ENCODE measurements around the gene ALDH5A1.

The ALDH5A1 gene

GRCh38 chr6:24489881-24490280 lies 4.9 kb upstream of the ALDH5A1 start:
- no peak overlapping the region for H3K9ac ChIP-seq (ENCODE audit: low read depth, low read length)
- peaks cover 4% of the 10 kb centered on the region for H3K4me1 ChIP-seq (ENCODE audit: control insufficient read depth, insufficient read depth, low read length)
- H3K9me3 ChIP-seq (replicated peaks; ENCODE audit: low read length): no peaks in the 10 kb centered on the region

GRCh38 chr6:24490948-24491347 lies 3.8 kb upstream of the ALDH5A1 start:
- no peaks in the 10 kb centered on the region for H3K9me3 ChIP-seq (replicated peaks; ENCODE audit: low read length)
- peaks cover 10% of the 10 kb centered on the region for H3K4me1 ChIP-seq (ENCODE audit: control insufficient read depth, insufficient read depth, low read length)
- H3K4me3 ChIP-seq (ENCODE audit: low read length): no peak overlapping the region
- no peaks in the 10 kb centered on the region for H3K36me3 ChIP-seq (ENCODE audit: insufficient read depth, low read length)
- H3K9ac ChIP-seq (ENCODE audit: low read depth, low read length): no peak overlapping the region
- no peaks in the 10 kb centered on the region for H3K27me3 ChIP-seq (ENCODE audit: control insufficient read depth, insufficient read depth, low read length)
- no peak overlapping the region for H3K4me2 ChIP-seq (ENCODE audit: low read length)

More at GRCh38 chr6:24489881-24490280, 4.9 kb upstream of the ALDH5A1 start:
- Histone ChIP-seq H3K4me3 (ENCODE audit: low read length) (no peak overlapping the region), H3K4me2 (ENCODE audit: low read length) (no peak overlapping the region), H3K36me3 (ENCODE audit: insufficient read depth, low read length) (no peaks in the 10 kb centered on the region), H3K27me3 (ENCODE audit: control insufficient read depth, insufficient read depth, low read length) (no peaks in the 10 kb centered on the region)

- H3K27me3 ChIP-seq (ENCODE audit: control insufficient read depth, insufficient read depth, low read length): no peaks in the 10 kb centered on the region
- H3K4me1 ChIP-seq (ENCODE audit: control insufficient read depth, insufficient read depth, low read length): peaks cover 10% of the 10 kb centered on the region
- no peak overlapping the region for H3K9ac ChIP-seq (ENCODE audit: low read depth, low read length)
- no peak overlapping the region for H3K4me3 ChIP-seq (ENCODE audit: low read length)
- no peaks in the 10 kb centered on the region for H3K9me3 ChIP-seq (replicated peaks; ENCODE audit: low read length)
- no peak overlapping the region for H3K4me2 ChIP-seq (ENCODE audit: low read length)
- H3K36me3 ChIP-seq (ENCODE audit: insufficient read depth, low read length): no peaks in the 10 kb centered on the region
Observed at GRCh38 chr6:24492475-24492874, 2.3 kb upstream of the ALDH5A1 start.

- Histone ChIP-seq H3K9ac (ENCODE audit: low read depth, low read length) (peak overlapping the region; percentile 72), H3K4me3 (ENCODE audit: low read length) (peak overlapping the region; percentile 79), H3K27me3 (ENCODE audit: control insufficient read depth, insufficient read depth, low read length) (no peaks in the 10 kb centered on the region), H3K36me3 (ENCODE audit: insufficient read depth, low read length) (no peaks in the 10 kb centered on the region), H3K4me2 (ENCODE audit: low read length) (peak overlapping the region; percentile 92), H3K9me3 (replicated peaks; ENCODE audit: low read length) (no peaks in the 10 kb centered on the region), H3K4me1 (ENCODE audit: control insufficient read depth, insufficient read depth, low read length) (peaks cover 10% of the 10 kb centered on the region)
Observed at GRCh38 chr6:24493945-24494820, 586 bp upstream of the ALDH5A1 start.

- H3K36me3 ChIP-seq (ENCODE audit: insufficient read depth, low read length): no peaks in the 10 kb centered on the region
- H3K9me3 ChIP-seq (replicated peaks; ENCODE audit: low read length): no peaks in the 10 kb centered on the region
- H3K4me1 ChIP-seq (ENCODE audit: control insufficient read depth, insufficient read depth, low read length): peaks cover 10% of the 10 kb centered on the region
- no peaks in the 10 kb centered on the region for H3K27me3 ChIP-seq (ENCODE audit: control insufficient read depth, insufficient read depth, low read length)
- no peak overlapping the region for H3K4me3 ChIP-seq (ENCODE audit: low read length)
- H3K9ac ChIP-seq (ENCODE audit: low read depth, low read length): no peak overlapping the region
- no peak overlapping the region for H3K4me2 ChIP-seq (ENCODE audit: low read length)
Observed at GRCh38 chr6:24497254-24497970, 2.6 kb downstream of the ALDH5A1 start.

GRCh38 chr6:24500683-24501082 lies 5.9 kb downstream of the ALDH5A1 start:
- Histone ChIP-seq H3K4me3 (ENCODE audit: low read length) (no peak overlapping the region), H3K4me2 (ENCODE audit: low read length) (no peak overlapping the region), H3K9ac (ENCODE audit: low read depth, low read length) (no peak overlapping the region), H3K36me3 (ENCODE audit: insufficient read depth, low read length) (no peaks in the 10 kb centered on the region), H3K4me1 (ENCODE audit: control insufficient read depth, insufficient read depth, low read length) (peaks cover 2% of the 10 kb centered on the region), H3K27me3 (ENCODE audit: control insufficient read depth, insufficient read depth, low read length) (no peaks in the 10 kb centered on the region), H3K9me3 (replicated peaks; ENCODE audit: low read length) (no peaks in the 10 kb centered on the region)

GRCh38 chr6:24501374-24501773 lies 6.6 kb downstream of the ALDH5A1 start:
- no peak overlapping the region for H3K9ac ChIP-seq (ENCODE audit: low read depth, low read length)
- H3K27me3 ChIP-seq (ENCODE audit: control insufficient read depth, insufficient read depth, low read length): no peaks in the 10 kb centered on the region
- H3K4me2 ChIP-seq (ENCODE audit: low read length): no peak overlapping the region
- no peak overlapping the region for H3K4me3 ChIP-seq (ENCODE audit: low read length)
- no peaks in the 10 kb centered on the region for H3K36me3 ChIP-seq (ENCODE audit: insufficient read depth, low read length)
- no peaks in the 10 kb centered on the region for H3K9me3 ChIP-seq (replicated peaks; ENCODE audit: low read length)
- no peaks in the 10 kb centered on the region for H3K4me1 ChIP-seq (ENCODE audit: control insufficient read depth, insufficient read depth, low read length)

GRCh38 chr6:24501914-24502313 lies 7.1 kb downstream of the ALDH5A1 start:
- no peak overlapping the region for H3K4me3 ChIP-seq (ENCODE audit: low read length)
- H3K27me3 ChIP-seq (ENCODE audit: control insufficient read depth, insufficient read depth, low read length): no peaks in the 10 kb centered on the region
- H3K36me3 ChIP-seq (ENCODE audit: insufficient read depth, low read length): no peaks in the 10 kb centered on the region
- no peaks in the 10 kb centered on the region for H3K4me1 ChIP-seq (ENCODE audit: control insufficient read depth, insufficient read depth, low read length)
- H3K9me3 ChIP-seq (replicated peaks; ENCODE audit: low read length): no peaks in the 10 kb centered on the region
- H3K9ac ChIP-seq (ENCODE audit: low read depth, low read length): no peak overlapping the region
- H3K4me2 ChIP-seq (ENCODE audit: low read length): no peak overlapping the region

GRCh38 chr6:24504287-24504648 lies 9.5 kb downstream of the ALDH5A1 start:
- Histone ChIP-seq H3K9me3 (replicated peaks; ENCODE audit: low read length) (no peaks in the 10 kb centered on the region), H3K27me3 (ENCODE audit: control insufficient read depth, insufficient read depth, low read length) (no peaks in the 10 kb centered on the region), H3K9ac (ENCODE audit: low read depth, low read length) (no peak overlapping the region), H3K4me1 (ENCODE audit: control insufficient read depth, insufficient read depth, low read length) (no peaks in the 10 kb centered on the region), H3K4me2 (ENCODE audit: low read length) (no peak overlapping the region), H3K4me3 (ENCODE audit: low read length) (no peak overlapping the region), H3K36me3 (ENCODE audit: insufficient read depth, low read length) (no peaks in the 10 kb centered on the region)

- H3K27me3 ChIP-seq (ENCODE audit: control insufficient read depth, insufficient read depth, low read length): no peaks in the 10 kb centered on the region
Observed at GRCh38 chr6:24504649-24505586, 10.1 kb downstream of the ALDH5A1 start.

More at GRCh38 chr6:24504649-24505586, 10.1 kb downstream of the ALDH5A1 start:
- Histone ChIP-seq H3K4me2 (ENCODE audit: low read length) (no peak overlapping the region), H3K4me3 (ENCODE audit: low read length) (no peak overlapping the region), H3K36me3 (ENCODE audit: insufficient read depth, low read length) (no peaks in the 10 kb centered on the region), H3K4me1 (ENCODE audit: control insufficient read depth, insufficient read depth, low read length) (no peaks in the 10 kb centered on the region), H3K9ac (ENCODE audit: low read depth, low read length) (no peak overlapping the region), H3K9me3 (replicated peaks; ENCODE audit: low read length) (no peaks in the 10 kb centered on the region)
